ENCODE data around the gene TRMO.

The TRMO gene

GRCh38 chr9:97940233-97940632 is 17.9 kb upstream of the TRMO start:
- DNase-seq (ENCODE audit: low read depth in 3 of 3), result no peak

- peak in 1 of 3 experiments; percentile 12 for DNase-seq (ENCODE audit: low read depth in 3 of 3)
Measured at GRCh38 chr9:97938081-97938644, 15.9 kb upstream of the TRMO start, which contains the start of gene HEMGN. TSS of gene HEMGN (minus strand) at chr9:97938172. CDS start at chr9:97938136, 36 bp downstream.

GRCh38 chr9:97936998-97937397 is 14.7 kb upstream of the TRMO start:
- DNase-seq (ENCODE audit: low read depth in 3 of 3), result no peak

- DNase-seq (ENCODE audit: low read depth in 3 of 3), result no peak
Measured at GRCh38 chr9:97935276-97935675, 13.0 kb upstream of the TRMO start.

GRCh38 chr9:97934321-97935115 is 12.2 kb upstream of the TRMO start:
- no peak for DNase-seq (ENCODE audit: low read depth in 3 of 3)

GRCh38 chr9:97933297-97933998 is 11.1 kb upstream of the TRMO start:
- no peak for DNase-seq (ENCODE audit: low read depth in 3 of 3)

- no peak for DNase-seq (ENCODE audit: low read depth in 3 of 3)
Measured at GRCh38 chr9:97930972-97931371, 8.7 kb upstream of the TRMO start.

GRCh38 chr9:97928986-97929604 is 6.8 kb upstream of the TRMO start:
- no peak for DNase-seq (ENCODE audit: low read depth in 3 of 3)

- DNase-seq (ENCODE audit: low read depth in 3 of 3), result no peak
Measured at GRCh38 chr9:97925497-97926334, 3.4 kb upstream of the TRMO start.

- no peak for DNase-seq (ENCODE audit: low read depth in 3 of 3)
Measured at GRCh38 chr9:97924386-97924785, 2.1 kb upstream of the TRMO start.

GRCh38 chr9:97923529-97924108 is 1.3 kb upstream of the TRMO start:
- peak; percentile 48 to 62 (median 55) for DNase-seq (ENCODE audit: low read depth in 3 of 3)

- no peak for DNase-seq (ENCODE audit: low read depth in 3 of 3)
Measured at GRCh38 chr9:97919217-97919813, 3.0 kb downstream of the TRMO start.

GRCh38 chr9:97918611-97919010 is 3.7 kb downstream of the TRMO start:
- DNase-seq (ENCODE audit: low read depth in 3 of 3), result no peak

- no peak for DNase-seq (ENCODE audit: low read depth in 3 of 3)
Measured at GRCh38 chr9:97911970-97912369, 10.3 kb downstream of the TRMO start.

GRCh38 chr9:97911528-97911927 is 10.8 kb downstream of the TRMO start:
- DNase-seq (ENCODE audit: low read depth in 3 of 3), result no peak

- no peak for DNase-seq (ENCODE audit: low read depth in 3 of 3)
Measured at GRCh38 chr9:97910357-97910756, 11.9 kb downstream of the TRMO start.

GRCh38 chr9:97908705-97909104 is 13.6 kb downstream of the TRMO start:
- no peak for DNase-seq (ENCODE audit: low read depth in 3 of 3)

- DNase-seq (ENCODE audit: low read depth in 3 of 3), result no peak
Measured at GRCh38 chr9:97907632-97908031, 14.7 kb downstream of the TRMO start.

- no peak for DNase-seq (ENCODE audit: low read depth in 3 of 3)
Measured at GRCh38 chr9:97907046-97907445, 15.3 kb downstream of the TRMO start.

- peak in 1 of 3 experiments; percentile 48 for DNase-seq (ENCODE audit: low read depth in 3 of 3)
Measured at GRCh38 chr9:97906236-97906831, 16.0 kb downstream of the TRMO start.
